HepG2 (cell line): ENCODE results near the gene CENPM. TPM values are rescaled to one million over a fixed set of nuclear protein-coding genes. Genes with fewer than 3 reads are reported as not detected.

Experiments used
- ATAC-seq: fragments of 200-7000 bp; cut with Tn5 transposase; 3 replicates; pipeline ENCODE4 v1.9.1; 2020; ENCODE audit warnings: mild to moderate bottlenecking, moderate library complexity
- BruUV-seq: library from RNA; stranded (reverse); fragments of 400-500 nt; replicated peaks from 2 replicates; lab custom pipeline; 2021; lab: Mats Ljungman, UMichigan
- CTCF ChIA-PET: fragments of 300-600 bp; formaldehyde crosslinking; extraction: SDS; loops from one replicate; lab custom pipeline; 2021; ENCODE audit warnings: low total read pairs, inconsistent platforms, low intra/inter-chr PET ratio; lab: Yijun Ruan, JAX
- POLR2A ChIA-PET: fragments of 350-600 bp; sonication (Branson Sonifier 250); formaldehyde crosslinking; loops from one replicate; lab custom pipeline; 2020; ENCODE audit warnings: antibody characterized with exemption, inconsistent platforms; lab: Yijun Ruan, JAX
- DNase-seq: peaks from one replicate; pipeline ENCODE4 v3.0.0-alpha.2; 2015; ENCODE audit warnings: low spot score
- FAIRE-seq: peaks from 3 replicates; lab custom pipeline; 2011; peaks lifted over from hg19 to GRCh38; lab: Jason Lieb, UNC
- H2AFZ ChIP-seq: one replicate; pipeline ENCODE4 v1.6.1; 2011; ENCODE audit warnings: low read length, inconsistent platforms
- H3K27ac ChIP-seq: fragments of 300-600 bp; 3 replicates; pipeline ENCODE4 v1.8.0; 2011; ENCODE audit warnings: mixed run types, mild to moderate bottlenecking, mixed read lengths, low read length, inconsistent platforms; ENCODE audit not compliant: insufficient read depth; ENCODE audit errors: extremely low read length
- H3K27me3 ChIP-seq, 2 experiments: fragments of 200-600 bp in 1 of 2; 2 replicates in 1 of 2; 3 replicates in 1 of 2; pipeline versions ENCODE4 v1.6.0 to v1.8.0; 2011; ENCODE audit warnings: low read length in 2 of 2, mild to moderate bottlenecking in 2 of 2, moderate library complexity in 2 of 2, inconsistent platforms in 1 of 2; ENCODE audit not compliant: insufficient read depth in 2 of 2, control insufficient read depth in 1 of 2
- H3K36me3 ChIP-seq, 2 experiments: fragments of 200-600 bp in 1 of 2; replicated peaks in 1 of 2; 2 replicates in 1 of 2; 3 replicates in 1 of 2; pipeline versions ENCODE4 v1.5.1 to v1.8.0; 2011; ENCODE audit warnings: low read length in 2 of 2, inconsistent platforms in 1 of 2; ENCODE audit not compliant: insufficient read depth in 2 of 2, control insufficient read depth in 1 of 2
- H3K4me1 ChIP-seq: 2 replicates; pipeline ENCODE4 v1.5.1; 2012; ENCODE audit warnings: low read length, inconsistent platforms; ENCODE audit not compliant: insufficient read depth
- H3K4me2 ChIP-seq: 2 replicates; pipeline ENCODE4 v1.6.0; 2011; ENCODE audit warnings: low read depth, low read length, inconsistent platforms
- H3K4me3 ChIP-seq, 3 experiments: fragments of 200-600 bp in 1 of 3; sonication (generic), shearing (Covaris generic) in 1 of 3; replicated peaks in 1 of 3; 2 replicates each; pipeline ENCODE4 v1.5.1; 2011 to 2016; ENCODE audit warnings: low read length in 3 of 3, inconsistent platforms in 2 of 3, low read depth in 2 of 3, mild to moderate bottlenecking in 2 of 3, control low read depth in 1 of 3, mixed read lengths in 1 of 3; ENCODE audit not compliant: insufficient read depth in 1 of 3
- H3K79me2 ChIP-seq: one replicate; pipeline ENCODE4 v1.6.1; 2011; ENCODE audit warnings: low read length, inconsistent platforms; ENCODE audit not compliant: insufficient read depth
- H3K9ac ChIP-seq: 2 replicates; pipeline ENCODE4 v1.6.0; 2011; ENCODE audit warnings: mild to moderate bottlenecking, low read depth, low read length, inconsistent platforms; ENCODE audit not compliant: insufficient read depth
- H3K9me3 ChIP-seq: 2 replicates; pipeline ENCODE4 v1.5.1; 2012; ENCODE audit warnings: mild to moderate bottlenecking, low read length
- H4K20me1 ChIP-seq: 2 replicates; pipeline ENCODE4 v1.6.0; 2011; ENCODE audit warnings: inconsistent platforms, mild to moderate bottlenecking, low read length, moderate library complexity; ENCODE audit not compliant: insufficient read depth
- ARID3A ChIP-seq: IDR thresholded peaks from 2 replicates; pipeline ENCODE4 v1.6.1; 2012; ENCODE audit warnings: low read depth, low read length, improper control_type of control experiment
- CHD2 ChIP-seq: IDR thresholded peaks from 2 replicates; pipeline ENCODE4 v1.6.1; 2011; ENCODE audit warnings: low read depth, low read length, improper control_type of control experiment
- GLI4 ChIP-seq: sonication (generic); formaldehyde crosslinking; IDR thresholded peaks from 2 replicates; pipeline ENCODE4 v1.5.1; 2020; ENCODE audit warnings: missing genetic modification reagents, mild to moderate bottlenecking, moderate library complexity, borderline replicate concordance
- HNF4G ChIP-seq, 2 experiments: sonication (generic) in 1 of 2; formaldehyde crosslinking in 1 of 2; IDR thresholded peaks; 2 replicates each; pipeline versions ENCODE4 v1.4.0 to v1.6.1; 2011 to 2020; ENCODE audit warnings: borderline replicate concordance in 2 of 2, low read depth in 2 of 2, mild to moderate bottlenecking in 2 of 2, low read length in 1 of 2, missing genetic modification reagents in 1 of 2, moderate library complexity in 1 of 2
- HOXA5 ChIP-seq: sonication (generic); formaldehyde crosslinking; IDR thresholded peaks from 2 replicates; pipeline ENCODE4 v1.4.0; 2020; ENCODE audit warnings: missing genetic modification reagents
- IRX3 ChIP-seq: sonication (generic); formaldehyde crosslinking; IDR thresholded peaks from 2 replicates; pipeline ENCODE4 v1.8.1; 2023; ENCODE audit warnings: mild to moderate bottlenecking, low read depth, missing genetic modification reagents, borderline replicate concordance
- KLF9 ChIP-seq: IDR thresholded peaks from 2 replicates; pipeline ENCODE4 v1.6.1; 2016; ENCODE audit warnings: low read depth
- LCORL ChIP-seq, 2 experiments: fragments of 450-650 bp in 1 of 2; sonication (generic) in 1 of 2; formaldehyde crosslinking in 1 of 2; IDR thresholded peaks; 2 replicates each; pipeline versions ENCODE4 v1.5.0 to v1.6.1; 2017 to 2020; ENCODE audit warnings: antibody characterized with exemption in 1 of 2, missing genetic modification reagents in 1 of 2
- MZF1 ChIP-seq: sonication (generic); formaldehyde crosslinking; IDR thresholded peaks from 2 replicates; pipeline ENCODE4 v1.8.1; 2023; ENCODE audit warnings: mild to moderate bottlenecking, missing genetic modification reagents, borderline replicate concordance
- SOX5 ChIP-seq: IDR thresholded peaks from 2 replicates; pipeline ENCODE4 v1.6.1; 2016; ENCODE audit warnings: borderline replicate concordance
- TBX3 ChIP-seq: fragments of 450-650 bp; IDR thresholded peaks from 2 replicates; pipeline ENCODE4 v1.6.1; 2017; ENCODE audit warnings: antibody characterized with exemption, mild to moderate bottlenecking, inconsistent platforms, borderline replicate concordance
- ZNF3 ChIP-seq: IDR thresholded peaks from 2 replicates; pipeline ENCODE4 v1.7.0; 2017; ENCODE audit warnings: inconsistent platforms
- ZNF670 ChIP-seq: sonication (generic); formaldehyde crosslinking; IDR thresholded peaks from 2 replicates; pipeline ENCODE4 v1.8.0; 2022; ENCODE audit warnings: mild to moderate bottlenecking, missing genetic modification reagents, borderline replicate concordance
- ZNF703 ChIP-seq: sonication (generic); formaldehyde crosslinking; IDR thresholded peaks from 2 replicates; pipeline ENCODE4 v1.5.1; 2020; ENCODE audit warnings: missing genetic modification reagents, mild to moderate bottlenecking, moderate library complexity, borderline replicate concordance
- WGBS: methylation state at CpG from one replicate; pipeline ENCODE4 v1.1.6; 2017; ENCODE audit warnings: low lambda C conversion rate; 5-methylcytosine and 5-hydroxymethylcytosine counted together
- in situ Hi-C: cut with HindIII; loops from 2 replicates; pipeline ENCODE4 v1.10.0; 2017; ENCODE audit warnings: low pct_unique_long_range_greater_than_20kb; ENCODE audit not compliant: extremely low pct_ligation_motif_present
- intact Hi-C: fragments of 100-400 bp; cut with micrococcal nuclease; formaldehyde crosslinking; loops from one replicate; pipeline ENCODE4 v1.10.0; 2022; ENCODE audit not compliant: unreplicated experiment
- polyA plus RNA-seq, 8 experiments: library from polyadenylated mRNA; depleted of rRNA in 3 of 8; stranded (reverse) in 7 of 8; unstranded in 1 of 8; fragments of >200 nt; fragmentation: Illumina TruSeq in 4 of 8; extraction: Trizol in 4 of 8; gene quantifications; 2 replicates each; pipeline versions ENCODE4 v1.2.1 to v1.2.3, GENCODE V29; 2011 to 2016; ENCODE audit warnings: low read depth in 4 of 8, missing spikeins in 1 of 8, mixed read lengths in 1 of 8; ENCODE audit not compliant: insufficient read depth in 1 of 8
- total RNA-seq, 5 experiments: library from RNA; depleted of rRNA; stranded (reverse); fragments of >200 nt; fragmentation: Illumina TruSeq; extraction: Trizol; gene quantifications; 2 replicates each; pipeline ENCODE4 v1.2.3, GENCODE V29; 2016; ENCODE audit warnings: low read depth in 1 of 5
- TF ChIP-seq, protein P1 (sequence below): sonication (generic); formaldehyde crosslinking; IDR thresholded peaks from 2 replicates; pipeline ENCODE4 v1.9.0; 2021; ENCODE audit warnings: missing genetic modification reagents, borderline replicate concordance
- TF ChIP-seq, protein P2 (sequence below): IDR thresholded peaks from 2 replicates; pipeline ENCODE4 v1.6.1; 2016; ENCODE audit warnings: low read depth

CENPM gene
- total and polyA plus RNA-seq, 2 of the 13 experiments (the other 11 are each of a cell fraction or from before 2014, with no cell fraction given) = 11.2 to 37.3 TPM

DNA sequence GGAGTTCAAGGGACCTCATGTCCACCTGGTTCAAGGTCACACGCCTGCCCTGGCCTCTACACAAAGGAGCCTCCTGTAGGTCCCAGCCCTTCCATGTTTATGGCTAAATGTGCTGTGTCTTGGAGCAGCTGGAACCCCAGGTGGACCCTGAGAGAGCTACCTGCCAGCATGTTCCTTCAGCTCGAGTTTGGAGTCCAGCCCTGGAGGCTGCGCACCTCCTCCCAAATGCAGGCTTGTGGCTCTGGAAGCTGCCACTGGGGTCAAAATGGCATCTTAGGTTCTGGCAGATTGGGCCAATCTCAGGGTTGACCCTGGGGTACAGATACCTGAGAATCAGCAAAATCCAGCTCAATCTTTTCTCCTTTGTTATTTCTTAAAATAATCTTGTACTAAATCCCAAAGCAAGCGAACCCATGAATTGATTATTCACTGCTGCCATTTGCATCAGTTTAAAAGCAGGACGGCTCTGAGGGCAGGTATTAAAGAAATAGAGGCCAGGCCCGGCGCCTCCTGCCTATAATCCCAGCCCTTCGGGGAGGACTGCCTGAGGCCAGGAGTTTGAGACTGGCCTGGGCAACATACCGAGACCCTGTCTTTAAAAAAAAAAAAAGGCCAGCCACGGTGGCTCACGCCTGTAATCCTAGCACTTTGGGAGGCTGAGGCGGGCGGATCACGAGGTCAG, 23.2 kb downstream of the CENPM start:
- ATAC-seq = no peak

More for the DNA sequence above, 23.2 kb downstream of the CENPM start:
- ChIA-PET POLR2A (no interaction called here), CTCF (no interaction called here)
- in situ Hi-C loops (no loop called here), intact Hi-C loops (no loop called here)
- DNase-seq (no peak), FAIRE-seq (no peak)
- Histone ChIP-seq H3K4me3 (no peak overlapping the region), H3K36me3 (no peaks in the 10 kb centered on the region), H4K20me1 (no peaks in the 10 kb centered on the region), H3K27me3 (peaks cover 13 to 35% of the 10 kb centered on the region in 2 experiments; a peak in 4 of 5 replicates), H3K4me2 (no peak overlapping the region), H3K27ac (no peak overlapping the region), H3K79me2 (no peaks in the 10 kb centered on the region), H2AFZ (no peak overlapping the region), H3K9me3 (no peaks in the 10 kb centered on the region), H3K9ac (no peak overlapping the region), H3K4me1 (peaks cover 57% of the 10 kb centered on the region)
- no peak for TF ChIP-seq TBX3
- no peak for TF ChIP-seq HOXA5 (CRISPR knock-in tag)
- TF ChIP-seq SOX5 (CRISPR knock-in tag) = no peak
- TF ChIP-seq, protein P1, sequence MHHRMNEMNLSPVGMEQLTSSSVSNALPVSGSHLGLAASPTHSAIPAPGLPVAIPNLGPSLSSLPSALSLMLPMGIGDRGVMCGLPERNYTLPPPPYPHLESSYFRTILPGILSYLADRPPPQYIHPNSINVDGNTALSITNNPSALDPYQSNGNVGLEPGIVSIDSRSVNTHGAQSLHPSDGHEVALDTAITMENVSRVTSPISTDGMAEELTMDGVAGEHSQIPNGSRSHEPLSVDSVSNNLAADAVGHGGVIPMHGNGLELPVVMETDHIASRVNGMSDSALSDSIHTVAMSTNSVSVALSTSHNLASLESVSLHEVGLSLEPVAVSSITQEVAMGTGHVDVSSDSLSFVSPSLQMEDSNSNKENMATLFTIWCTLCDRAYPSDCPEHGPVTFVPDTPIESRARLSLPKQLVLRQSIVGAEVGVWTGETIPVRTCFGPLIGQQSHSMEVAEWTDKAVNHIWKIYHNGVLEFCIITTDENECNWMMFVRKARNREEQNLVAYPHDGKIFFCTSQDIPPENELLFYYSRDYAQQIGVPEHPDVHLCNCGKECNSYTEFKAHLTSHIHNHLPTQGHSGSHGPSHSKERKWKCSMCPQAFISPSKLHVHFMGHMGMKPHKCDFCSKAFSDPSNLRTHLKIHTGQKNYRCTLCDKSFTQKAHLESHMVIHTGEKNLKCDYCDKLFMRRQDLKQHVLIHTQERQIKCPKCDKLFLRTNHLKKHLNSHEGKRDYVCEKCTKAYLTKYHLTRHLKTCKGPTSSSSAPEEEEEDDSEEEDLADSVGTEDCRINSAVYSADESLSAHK = no peak
- TF ChIP-seq GLI4 (CRISPR knock-in tag) = no peak
- TF ChIP-seq, protein P2, sequence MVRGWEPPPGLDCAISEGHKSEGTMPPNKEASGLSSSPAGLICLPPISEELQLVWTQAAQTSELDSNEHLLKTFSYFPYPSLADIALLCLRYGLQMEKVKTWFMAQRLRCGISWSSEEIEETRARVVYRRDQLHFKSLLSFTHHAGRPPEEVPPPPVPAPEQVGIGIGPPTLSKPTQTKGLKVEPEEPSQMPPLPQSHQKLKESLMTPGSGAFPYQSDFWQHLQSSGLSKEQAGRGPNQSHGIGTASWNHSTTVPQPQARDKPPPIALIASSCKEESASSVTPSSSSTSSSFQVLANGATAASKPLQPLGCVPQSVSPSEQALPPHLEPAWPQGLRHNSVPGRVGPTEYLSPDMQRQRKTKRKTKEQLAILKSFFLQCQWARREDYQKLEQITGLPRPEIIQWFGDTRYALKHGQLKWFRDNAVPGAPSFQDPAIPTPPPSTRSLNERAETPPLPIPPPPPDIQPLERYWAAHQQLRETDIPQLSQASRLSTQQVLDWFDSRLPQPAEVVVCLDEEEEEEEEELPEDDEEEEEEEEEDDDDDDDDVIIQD (CRISPR knock-in tag) = no peak
- no peak for TF ChIP-seq ZNF703 (CRISPR knock-in tag)
- no peak for TF ChIP-seq HNF4G (IDR thresholded peaks at IDR 0.05; ENCODE audit: borderline replicate concordance, low read depth, low read length)
- TF ChIP-seq HNF4G (CRISPR knock-in tag; IDR thresholded peaks at IDR 0.05; ENCODE audit: borderline replicate concordance, low read depth) = no peak
- TF ChIP-seq IRX3 (CRISPR knock-in tag) = no peak
- no peak for TF ChIP-seq ZNF3 (CRISPR knock-in tag)
- TF ChIP-seq CHD2 = no peak
- TF ChIP-seq ZNF670 (CRISPR knock-in tag) = no peak
- no peak for TF ChIP-seq KLF9 (CRISPR knock-in tag)
- TF ChIP-seq ARID3A = no peak
- TF ChIP-seq LCORL (IDR thresholded peaks at IDR 0.05) = no peak
- TF ChIP-seq LCORL (CRISPR knock-in tag; IDR thresholded peaks at IDR 0.05) = no peak
- TF ChIP-seq MZF1 (CRISPR knock-in tag) = no peak
- BruUV-seq = no TSS peak
- WGBS = 87% methylated on average over 12 of the region's 14 CpGs
